Sigmoid colon (tissue), 7 donors: ENCODE data around the gene EIF5AL1. TPM values are rescaled to one million over a fixed set of nuclear protein-coding genes. Genes with fewer than 3 reads are reported as not detected.
"Not testable (repeated sequence)": the region's sequence is repeated elsewhere in the genome, so short reads cannot be mapped to it uniquely, and the experiment has no call there.

Experiments
- DNase-seq: peaks from one replicate; pipeline ENCODE4 v3.0.0-alpha.2; 2019
- H3K27ac ChIP-seq, 4 donors: fragments of 200-600 bp; sonication (generic); one replicate each; pipeline ENCODE4 v1.5.1; 2016 to 2019; ENCODE audit warnings: mild to moderate bottlenecking in 1 of 4
- H3K27me3 ChIP-seq, 3 donors: fragments of 200-600 bp; sonication (generic); one replicate each; pipeline ENCODE4 v1.5.1; 2019; ENCODE audit warnings: mild to moderate bottlenecking in 1 of 3
- H3K36me3 ChIP-seq, 4 donors: fragments of 200-600 bp; sonication (generic); one replicate each; pipeline ENCODE4 v1.5.1; 2016 to 2019
- H3K4me1 ChIP-seq, 4 donors: fragments of 200-600 bp; sonication (generic); one replicate each; pipeline ENCODE4 v1.5.1; 2017 to 2019
- H3K4me3 ChIP-seq, 4 donors: fragments of 200-600 bp; sonication (generic); one replicate each; pipeline ENCODE4 v1.5.1; 2017 to 2019; ENCODE audit warnings: mild to moderate bottlenecking in 2 of 4, moderate library complexity in 1 of 4
- H3K9me3 ChIP-seq, 4 donors: fragments of 200-600 bp in 3 of 4; sonication (generic) in 3 of 4; one replicate each; pipeline versions ENCODE4 v1.5.1 to v1.6.1; 2013 to 2019
- EP300 ChIP-seq, 4 donors: sonication (generic); formaldehyde crosslinking; IDR thresholded peaks; one replicate each; pipeline ENCODE4 v1.6.1; 2017; ENCODE audit warnings: antibody characterized with exemption in 4 of 4
- POLR2A ChIP-seq, 2 donors: fragments of 450-650 bp; IDR thresholded peaks; one replicate each; pipeline ENCODE4 v1.6.1; 2016; ENCODE audit warnings: antibody characterized with exemption in 2 of 2, mild to moderate bottlenecking in 2 of 2, moderate library complexity in 2 of 2
- POLR2AphosphoS5 ChIP-seq, 4 donors: sonication (generic); formaldehyde crosslinking; IDR thresholded peaks; one replicate each; pipeline ENCODE4 v1.6.1; 2017; ENCODE audit warnings: antibody characterized with exemption in 4 of 4
- WGBS, 2 donors: extraction: QIAGEN DNeasy Blood & Tissue Kit; methylation state at CpG; one replicate each; pipeline ENCODE4 v1.1.7; 2013; 5-methylcytosine and 5-hydroxymethylcytosine counted together
- intact Hi-C: fragments of 100-400 bp; cut with DNase I; formaldehyde crosslinking; loops from one replicate; pipeline ENCODE4 v1.15.1; 2023
- polyA plus RNA-seq, 3 donors: library from polyadenylated mRNA; stranded (reverse); fragments of 200-250 nt; gene quantifications; one replicate each; pipeline ENCODE4 v1.2.3, GENCODE V29; 2013
- total RNA-seq, 4 donors: library from RNA; depleted of rRNA; stranded (reverse); fragments of >200 nt; gene quantifications; one replicate each; pipeline ENCODE4 v1.1.0, GENCODE V29; 2016
- TF ChIP-seq, protein P1 (sequence below), 4 experiments: fragments of 450-650 bp in 3 of 4; fragments of 200-600 bp in 1 of 4; IDR thresholded peaks; one replicate each; pipeline ENCODE4 v1.5.1; 2016 to 2019; ENCODE audit warnings: antibody characterized with exemption in 4 of 4, mild to moderate bottlenecking in 3 of 4, moderate library complexity in 2 of 4
- donor health status: healthy with polysubstance abuse.
- donor health status: Bipolar disorder and iron deficiency.
- donor health status: healthy.

The EIF5AL1 gene
- total and polyA plus RNA-seq, 7 donors, result under 0.01 to 0.63 (median 0.16) TPM

DNA sequence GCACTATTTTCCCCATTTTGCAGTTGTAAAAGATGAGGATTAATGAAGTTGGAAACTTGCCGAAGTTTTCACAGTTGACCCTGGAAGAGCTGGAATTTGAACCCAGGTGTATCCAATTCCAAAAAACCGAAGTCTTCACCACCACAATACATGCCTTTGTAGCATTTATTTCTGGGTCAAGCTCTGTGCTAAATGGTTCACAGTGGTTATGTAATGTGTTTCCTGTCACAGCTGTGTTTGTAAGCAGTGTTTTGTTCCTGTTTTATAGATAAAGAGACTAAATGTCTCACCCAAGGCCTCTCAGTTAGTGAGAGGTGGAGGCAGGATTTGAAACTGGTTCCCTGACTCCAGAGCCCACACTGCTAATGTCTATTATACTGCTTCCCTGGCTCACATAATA lies 30.3 kb downstream of the EIF5AL1 start:
- H3K4me1 ChIP-seq, result no peaks in the 10 kb centered on the region
- DNase-seq, result no peak
- no peaks in the 10 kb centered on the region for H3K9me3 ChIP-seq
- TF ChIP-seq, protein P1, sequence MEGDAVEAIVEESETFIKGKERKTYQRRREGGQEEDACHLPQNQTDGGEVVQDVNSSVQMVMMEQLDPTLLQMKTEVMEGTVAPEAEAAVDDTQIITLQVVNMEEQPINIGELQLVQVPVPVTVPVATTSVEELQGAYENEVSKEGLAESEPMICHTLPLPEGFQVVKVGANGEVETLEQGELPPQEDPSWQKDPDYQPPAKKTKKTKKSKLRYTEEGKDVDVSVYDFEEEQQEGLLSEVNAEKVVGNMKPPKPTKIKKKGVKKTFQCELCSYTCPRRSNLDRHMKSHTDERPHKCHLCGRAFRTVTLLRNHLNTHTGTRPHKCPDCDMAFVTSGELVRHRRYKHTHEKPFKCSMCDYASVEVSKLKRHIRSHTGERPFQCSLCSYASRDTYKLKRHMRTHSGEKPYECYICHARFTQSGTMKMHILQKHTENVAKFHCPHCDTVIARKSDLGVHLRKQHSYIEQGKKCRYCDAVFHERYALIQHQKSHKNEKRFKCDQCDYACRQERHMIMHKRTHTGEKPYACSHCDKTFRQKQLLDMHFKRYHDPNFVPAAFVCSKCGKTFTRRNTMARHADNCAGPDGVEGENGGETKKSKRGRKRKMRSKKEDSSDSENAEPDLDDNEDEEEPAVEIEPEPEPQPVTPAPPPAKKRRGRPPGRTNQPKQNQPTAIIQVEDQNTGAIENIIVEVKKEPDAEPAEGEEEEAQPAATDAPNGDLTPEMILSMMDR (IDR thresholded peaks at IDR 0.05), result no peak
- TF ChIP-seq EP300 (IDR thresholded peaks at IDR 0.05) (no peak), POLR2AphosphoS5 (IDR thresholded peaks at IDR 0.05) (no peak), POLR2A (IDR thresholded peaks at IDR 0.05) (no peak)
- H3K27me3 ChIP-seq, result no peaks in the 10 kb centered on the region
- H3K27ac ChIP-seq, result no peak overlapping the region
- no peaks in the 10 kb centered on the region for H3K36me3 ChIP-seq
- intact Hi-C loops, result no loop called here
- 48 to 52% methylated on average over 2 of the region's 2 CpGs for WGBS, 2 donors
- H3K4me3 ChIP-seq, result no peak overlapping the region

DNA sequence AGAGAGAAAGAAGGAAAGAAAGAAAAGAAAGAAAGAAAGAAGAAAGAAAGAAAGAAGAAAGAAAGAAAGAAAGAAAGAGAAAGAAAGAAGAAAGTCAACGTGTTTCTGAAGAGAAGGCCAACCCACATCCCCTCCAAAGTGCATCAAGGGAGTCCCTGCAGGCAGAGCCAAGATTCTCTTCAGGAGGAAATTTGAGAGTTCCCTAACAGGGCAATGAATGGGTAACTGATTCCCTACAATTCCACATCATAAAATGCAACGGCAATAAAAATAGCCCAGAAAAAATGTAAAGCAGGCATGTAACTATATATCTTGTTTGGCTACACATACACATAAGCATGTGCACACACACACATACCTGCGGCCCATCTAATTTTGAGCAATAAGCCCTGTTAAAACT lies 32.1 kb downstream of the EIF5AL1 start:
- intact Hi-C loops, H3K4me1 ChIP-seq, H3K27me3 ChIP-seq: not testable (repeated sequence)

DNA sequence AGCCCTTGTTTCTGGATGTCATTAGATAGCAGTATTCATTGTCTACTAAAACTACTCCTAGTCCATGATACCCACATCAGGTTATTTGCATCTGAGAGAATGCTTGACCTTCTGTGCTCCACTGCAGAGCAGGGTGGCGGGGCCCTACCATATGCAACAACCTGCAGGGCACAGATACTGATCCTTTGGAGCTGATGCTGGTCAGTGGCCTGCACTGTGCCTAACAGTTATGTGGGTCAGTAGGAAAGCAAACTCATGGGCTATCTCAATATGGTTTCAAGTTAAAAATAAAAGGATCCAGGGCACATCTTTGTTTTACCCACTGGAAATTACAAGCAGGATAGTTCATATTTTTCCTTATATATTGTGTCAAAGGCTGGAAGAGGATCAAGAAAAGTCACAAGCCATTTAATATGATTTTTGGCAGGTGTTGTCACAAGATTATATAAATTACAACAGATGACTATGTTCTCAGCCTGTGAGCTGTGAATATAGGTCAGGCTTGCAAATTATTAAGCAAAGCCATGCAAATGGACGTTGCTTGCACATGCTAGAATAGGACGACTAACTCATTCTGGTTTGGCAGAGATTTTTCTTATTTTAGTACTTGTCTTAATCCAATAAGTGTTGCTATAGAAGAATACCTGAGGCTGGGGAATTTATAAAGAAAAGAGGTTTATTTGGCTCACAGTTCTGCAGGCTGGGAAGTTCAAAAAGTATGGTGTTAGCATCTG lies 32.8 kb downstream of the EIF5AL1 start:
- H3K4me1 ChIP-seq, DNase-seq, H3K27me3 ChIP-seq, H3K4me3 ChIP-seq, H3K36me3 ChIP-seq, H3K9me3 ChIP-seq, H3K27ac ChIP-seq, intact Hi-C loops: not testable (repeated sequence)
- WGBS, 2 donors, result 76 to 80% methylated on average over 3 of the region's 3 CpGs

More for the DNA sequence above, 32.1 kb downstream of the EIF5AL1 start:
- H3K4me3 ChIP-seq, H3K9me3 ChIP-seq, DNase-seq, H3K36me3 ChIP-seq, H3K27ac ChIP-seq: not testable (repeated sequence)
- WGBS, 2 donors, result 31 to 74% methylated on average over 3 of the region's 3 CpGs

DNA sequence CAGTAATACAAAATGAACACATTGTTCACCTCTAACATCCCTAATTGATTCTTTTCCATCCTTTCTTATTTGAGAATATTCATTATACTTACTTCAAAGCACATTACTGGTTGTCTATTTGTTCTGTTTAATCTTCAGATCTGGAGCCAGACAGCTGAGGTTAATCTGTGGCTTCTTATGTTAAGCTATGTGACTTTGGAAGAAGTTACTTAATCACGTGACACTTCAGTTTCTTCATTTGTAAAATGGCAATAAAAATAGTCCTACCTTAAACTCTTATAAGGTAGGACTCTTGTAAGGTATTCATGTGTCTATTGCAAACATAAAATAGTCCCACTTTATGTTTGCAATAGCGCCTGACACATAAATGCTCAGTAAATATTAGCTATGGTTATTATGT lies 34.8 kb downstream of the EIF5AL1 start:
- WGBS, 2 donors, result 61 to 79% methylated on average over 2 of the region's 2 CpGs
- intact Hi-C loops, H3K4me1 ChIP-seq, H3K27ac ChIP-seq, DNase-seq, H3K36me3 ChIP-seq, H3K4me3 ChIP-seq, H3K9me3 ChIP-seq, H3K27me3 ChIP-seq: not testable (repeated sequence)

DNA sequence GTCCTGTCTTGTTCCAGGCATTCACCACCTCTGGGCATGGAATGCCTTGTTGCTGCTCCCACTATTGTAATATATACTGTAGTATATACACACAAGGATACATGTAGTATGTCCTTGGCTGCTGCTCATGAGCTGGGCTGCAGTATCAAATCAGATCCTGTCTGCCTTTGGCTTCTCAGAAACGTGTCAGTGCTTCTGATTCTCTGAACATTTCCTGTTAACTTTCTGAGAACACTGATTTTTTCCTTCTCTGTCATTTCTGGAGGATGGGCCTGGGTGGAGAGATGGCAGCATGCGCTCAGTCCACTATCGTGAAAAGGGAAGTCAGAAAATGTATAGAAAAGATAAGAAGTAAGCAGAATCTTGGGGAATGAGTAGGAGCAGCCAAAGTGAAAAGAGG lies 35.6 kb downstream of the EIF5AL1 start:
- WGBS, 2 donors, result 46 to 74% methylated on average over 3 of the region's 3 CpGs
- intact Hi-C loops, result no loop called here

DNA sequence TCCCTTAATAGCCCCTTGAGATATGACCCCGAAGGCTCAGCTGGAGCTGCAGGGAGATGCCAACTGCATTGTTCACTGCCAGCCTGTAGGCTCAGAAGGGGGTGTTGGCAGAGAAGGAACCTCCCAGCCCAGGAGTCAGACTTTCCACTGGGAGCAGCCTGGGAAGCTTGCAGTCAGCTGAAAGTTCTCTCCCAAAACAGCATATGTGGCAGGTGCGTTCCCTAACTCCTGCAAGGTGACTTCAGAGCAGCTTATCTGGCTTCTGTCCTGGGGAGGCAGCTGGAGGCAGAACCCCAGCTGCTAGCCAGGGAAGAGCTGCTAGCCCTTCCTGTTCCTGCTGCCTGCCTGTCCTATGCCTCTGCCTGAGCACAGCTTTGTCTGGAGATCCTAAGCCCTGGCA lies 39.8 kb downstream of the EIF5AL1 start:
- 38 to 78% methylated on average over 2 of the region's 2 CpGs for WGBS, 2 donors
- H3K4me1 ChIP-seq, result no peaks in the 10 kb centered on the region
- H3K27ac ChIP-seq, result no peak overlapping the region
- H3K4me3 ChIP-seq, result no peak overlapping the region
- intact Hi-C loops, result loop anchor here (10.0 kb wide), 1 partner anchor 373 kb away; no protein-coding TSS in a partner anchor
- H3K36me3 ChIP-seq, result no peaks in the 10 kb centered on the region
- TF ChIP-seq POLR2A (IDR thresholded peaks at IDR 0.05), result no peak
- no peak for TF ChIP-seq EP300 (IDR thresholded peaks at IDR 0.05)
- no peak for TF ChIP-seq POLR2AphosphoS5 (IDR thresholded peaks at IDR 0.05)
- TF ChIP-seq, protein P1 (IDR thresholded peaks at IDR 0.05), result no peak
- no peak for DNase-seq
- no peaks in the 10 kb centered on the region for H3K27me3 ChIP-seq
- no peaks in the 10 kb centered on the region for H3K9me3 ChIP-seq

More for the DNA sequence above, 35.6 kb downstream of the EIF5AL1 start:
- H3K27ac ChIP-seq, result no peak overlapping the region
- TF ChIP-seq POLR2A (IDR thresholded peaks at IDR 0.05), result no peak
- TF ChIP-seq EP300 (IDR thresholded peaks at IDR 0.05), result no peak
- TF ChIP-seq, protein P1 (IDR thresholded peaks at IDR 0.05), result no peak
- no peak for TF ChIP-seq POLR2AphosphoS5 (IDR thresholded peaks at IDR 0.05)
- DNase-seq, result no peak
- no peaks in the 10 kb centered on the region for H3K36me3 ChIP-seq
- no peaks in the 10 kb centered on the region for H3K27me3 ChIP-seq
- H3K9me3 ChIP-seq, result no peaks in the 10 kb centered on the region
- no peak overlapping the region for H3K4me3 ChIP-seq
- no peaks in the 10 kb centered on the region for H3K4me1 ChIP-seq
